DOHH2 (cell line): ENCODE data around the gene ITGBL1.

Experiments used
- EZH2phosphoT487 ChIP-seq: fragments of 200-600 bp; sonication (generic); IDR thresholded peaks from 2 replicates; pipeline ENCODE4 v1.6.1; 2017; ENCODE audit warnings: borderline replicate concordance, mild to moderate bottlenecking, antibody characterized with exemption, low read length, moderate library complexity, mixed read lengths
- TF ChIP-seq, protein P1 (sequence below): fragments of 200-600 bp; sonication (generic); IDR thresholded peaks from one replicate; pipeline ENCODE4 v1.5.1; 2014; ENCODE audit warnings: antibody characterized with exemption, mild to moderate bottlenecking, low read depth, low read length; ENCODE audit not compliant: poor library complexity, severe bottlenecking

GRCh38 chr13:101703081-101703480, 250.6 kb downstream of the ITGBL1 start:
- TF ChIP-seq, protein P1, sequence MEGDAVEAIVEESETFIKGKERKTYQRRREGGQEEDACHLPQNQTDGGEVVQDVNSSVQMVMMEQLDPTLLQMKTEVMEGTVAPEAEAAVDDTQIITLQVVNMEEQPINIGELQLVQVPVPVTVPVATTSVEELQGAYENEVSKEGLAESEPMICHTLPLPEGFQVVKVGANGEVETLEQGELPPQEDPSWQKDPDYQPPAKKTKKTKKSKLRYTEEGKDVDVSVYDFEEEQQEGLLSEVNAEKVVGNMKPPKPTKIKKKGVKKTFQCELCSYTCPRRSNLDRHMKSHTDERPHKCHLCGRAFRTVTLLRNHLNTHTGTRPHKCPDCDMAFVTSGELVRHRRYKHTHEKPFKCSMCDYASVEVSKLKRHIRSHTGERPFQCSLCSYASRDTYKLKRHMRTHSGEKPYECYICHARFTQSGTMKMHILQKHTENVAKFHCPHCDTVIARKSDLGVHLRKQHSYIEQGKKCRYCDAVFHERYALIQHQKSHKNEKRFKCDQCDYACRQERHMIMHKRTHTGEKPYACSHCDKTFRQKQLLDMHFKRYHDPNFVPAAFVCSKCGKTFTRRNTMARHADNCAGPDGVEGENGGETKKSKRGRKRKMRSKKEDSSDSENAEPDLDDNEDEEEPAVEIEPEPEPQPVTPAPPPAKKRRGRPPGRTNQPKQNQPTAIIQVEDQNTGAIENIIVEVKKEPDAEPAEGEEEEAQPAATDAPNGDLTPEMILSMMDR, result no peak
- no peak for TF ChIP-seq EZH2phosphoT487
